Prostate gland (tissue), 2 donors: Measurements from ENCODE around the gene DCX.

ENCODE experiments used
- POLR2AphosphoS5 ChIP-seq: sonication (generic); formaldehyde crosslinking; IDR thresholded peaks from one replicate; pipeline ENCODE4 v1.6.1; 2017; ENCODE audit warnings: antibody characterized with exemption
- TF ChIP-seq, protein P1 (sequence below), 4 experiments: fragments of 200-600 bp in 2 of 4; fragments of 450-650 bp in 2 of 4; sonication (generic) in 2 of 4; IDR thresholded peaks; 1 replicate in 3 of 4; 2 replicates in 1 of 4; pipeline ENCODE4 v1.5.1; 2016 to 2019; ENCODE audit warnings: antibody characterized with exemption in 4 of 4, mild to moderate bottlenecking in 2 of 4, moderate library complexity in 2 of 4

DNA sequence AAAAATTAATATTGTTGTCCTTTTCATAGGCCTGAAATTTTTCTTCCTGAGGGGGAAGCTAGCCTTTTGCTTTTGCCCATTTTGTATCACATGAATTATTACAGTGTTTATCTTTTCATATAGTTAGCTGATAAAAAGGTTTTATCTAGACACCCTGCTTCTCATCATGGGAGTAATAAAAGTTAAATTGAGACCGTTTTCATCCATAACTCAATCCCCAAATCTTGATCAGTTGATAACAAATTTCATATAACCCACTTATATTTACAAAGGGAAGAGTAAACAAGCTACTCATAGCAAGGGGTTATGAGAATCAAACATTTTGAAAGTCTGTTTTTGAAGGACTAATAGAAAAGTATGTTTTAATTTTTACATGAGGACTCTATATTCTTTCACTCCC, 23.5 kb upstream of the DCX start:
- TF ChIP-seq, protein P1, sequence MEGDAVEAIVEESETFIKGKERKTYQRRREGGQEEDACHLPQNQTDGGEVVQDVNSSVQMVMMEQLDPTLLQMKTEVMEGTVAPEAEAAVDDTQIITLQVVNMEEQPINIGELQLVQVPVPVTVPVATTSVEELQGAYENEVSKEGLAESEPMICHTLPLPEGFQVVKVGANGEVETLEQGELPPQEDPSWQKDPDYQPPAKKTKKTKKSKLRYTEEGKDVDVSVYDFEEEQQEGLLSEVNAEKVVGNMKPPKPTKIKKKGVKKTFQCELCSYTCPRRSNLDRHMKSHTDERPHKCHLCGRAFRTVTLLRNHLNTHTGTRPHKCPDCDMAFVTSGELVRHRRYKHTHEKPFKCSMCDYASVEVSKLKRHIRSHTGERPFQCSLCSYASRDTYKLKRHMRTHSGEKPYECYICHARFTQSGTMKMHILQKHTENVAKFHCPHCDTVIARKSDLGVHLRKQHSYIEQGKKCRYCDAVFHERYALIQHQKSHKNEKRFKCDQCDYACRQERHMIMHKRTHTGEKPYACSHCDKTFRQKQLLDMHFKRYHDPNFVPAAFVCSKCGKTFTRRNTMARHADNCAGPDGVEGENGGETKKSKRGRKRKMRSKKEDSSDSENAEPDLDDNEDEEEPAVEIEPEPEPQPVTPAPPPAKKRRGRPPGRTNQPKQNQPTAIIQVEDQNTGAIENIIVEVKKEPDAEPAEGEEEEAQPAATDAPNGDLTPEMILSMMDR (IDR thresholded peaks at IDR 0.05) = no peak
- no peak for TF ChIP-seq POLR2AphosphoS5
